HG03469 (cell line): ENCODE data around the gene SULT1A2.
"Not testable (repeated sequence)": the region's sequence is repeated elsewhere in the genome, so short reads cannot be mapped to it uniquely, and the experiment has no call there.

Experiments
- ATAC-seq: cut with Tn5 transposase; IDR thresholded peaks from one replicate; pipeline ENCODE4 v1.9.1; 2021; ENCODE audit warnings: mild to moderate bottlenecking, moderate library complexity, moderate number of reproducible peaks; ENCODE audit not compliant: unreplicated experiment

The SULT1A2 gene

DNA sequence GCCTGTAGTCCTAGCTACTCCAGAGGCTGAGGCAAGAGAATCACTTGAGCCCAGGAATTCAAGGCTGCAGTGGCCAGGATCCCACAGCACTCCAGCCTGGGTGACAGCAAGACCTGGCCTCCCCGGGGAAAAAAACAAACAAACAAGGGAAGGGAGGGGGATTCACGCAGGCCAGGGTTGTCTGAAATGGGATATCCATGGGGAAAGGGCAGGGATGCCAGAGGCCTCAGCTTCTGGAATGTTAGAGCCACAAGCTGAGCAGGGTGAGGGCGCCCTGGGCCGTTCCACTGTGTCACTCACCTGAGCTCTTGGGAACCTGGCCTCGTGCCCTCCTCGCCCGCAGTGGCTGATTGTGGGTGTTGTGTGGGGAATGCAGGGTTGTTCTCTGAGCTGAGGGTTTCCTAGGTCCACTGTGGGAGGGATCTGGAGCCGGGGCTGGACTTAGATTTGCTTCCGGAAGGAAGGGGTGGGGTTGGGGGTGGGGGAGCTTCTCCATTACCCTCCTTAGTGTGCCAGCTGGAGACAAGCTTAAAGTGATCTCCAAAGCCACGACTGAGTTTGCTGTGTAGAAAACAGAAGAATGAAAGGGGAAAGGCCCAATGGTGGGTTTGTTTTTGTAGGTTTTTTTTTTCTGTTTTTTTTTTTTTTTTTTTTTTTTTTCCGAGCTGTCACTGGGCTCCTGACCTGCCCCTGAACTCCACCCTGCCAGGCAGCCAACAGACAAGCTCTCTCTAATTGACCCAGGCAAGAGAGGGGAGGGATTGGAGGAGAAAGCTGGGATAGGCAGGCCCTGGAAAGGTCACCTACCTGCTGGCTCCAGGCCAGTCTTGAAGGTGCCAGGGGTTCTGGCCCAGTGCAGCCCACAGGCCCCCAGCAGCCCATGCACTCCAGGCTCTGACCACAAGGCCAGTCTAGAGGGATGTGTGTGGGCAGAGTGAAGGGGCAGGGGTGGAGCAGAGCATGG lies 13.1 kb upstream of the SULT1A2 start, which contains the start of gene SULT1A1:
TSS of gene SULT1A1 (minus strand) at position 414 of the 964 bp plus-strand sequence. CDS start 1,189 bp downstream, outside the sequence.
- no peak for ATAC-seq

DNA sequence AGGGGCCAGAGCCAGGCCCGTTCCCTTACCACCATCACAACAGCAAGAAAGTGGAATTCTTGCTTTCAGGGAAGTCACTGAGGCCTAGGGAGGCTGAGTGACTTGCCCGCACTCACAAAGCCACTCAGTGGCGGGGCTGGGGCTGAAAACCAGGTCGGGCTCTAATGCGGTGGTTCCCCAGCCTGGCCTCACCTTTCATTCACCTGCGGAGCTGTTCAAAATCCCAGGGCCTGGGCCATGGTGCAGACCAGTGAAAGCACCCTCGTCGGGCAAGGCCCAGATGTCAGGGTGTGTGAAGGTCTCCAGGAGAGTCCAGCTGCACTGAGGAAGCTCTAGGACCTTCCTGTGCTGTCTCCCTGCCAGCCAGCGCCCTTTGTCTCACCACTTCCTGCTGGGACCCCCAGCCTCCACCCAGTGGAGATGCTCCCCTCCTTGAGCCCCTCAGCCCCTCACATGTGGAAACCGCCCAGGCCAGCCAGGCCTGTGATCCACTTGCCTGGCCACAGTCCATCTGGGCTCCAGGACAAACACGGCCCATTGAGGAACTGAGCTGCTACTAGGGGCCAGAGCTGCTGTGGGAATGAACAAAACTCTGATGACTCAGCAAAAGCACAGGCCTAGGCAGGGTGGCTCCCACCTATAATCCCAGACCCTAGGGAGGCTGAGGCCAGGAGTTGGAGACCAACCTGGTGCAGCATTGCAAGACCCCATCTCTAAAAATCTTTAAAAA lies 12.2 kb upstream of the SULT1A2 start:
- ATAC-seq: not testable (repeated sequence)

DNA sequence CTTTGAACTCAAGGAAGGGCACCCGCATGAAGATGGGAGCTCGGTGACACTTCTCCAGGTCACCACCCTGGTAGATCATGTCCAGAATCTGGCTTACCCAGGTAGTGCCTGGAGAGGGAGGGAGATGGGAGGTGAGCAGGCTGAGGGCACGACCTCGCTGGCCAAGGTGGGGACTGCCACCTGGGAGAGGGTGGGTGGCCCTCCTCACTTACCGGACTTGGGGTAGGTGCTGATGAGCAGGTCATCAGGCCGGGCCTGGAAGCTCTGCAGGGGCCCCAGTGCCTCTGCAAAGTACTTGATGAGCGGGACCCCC lies 11.6 kb upstream of the SULT1A2 start:
- ATAC-seq: not testable (repeated sequence)

DNA sequence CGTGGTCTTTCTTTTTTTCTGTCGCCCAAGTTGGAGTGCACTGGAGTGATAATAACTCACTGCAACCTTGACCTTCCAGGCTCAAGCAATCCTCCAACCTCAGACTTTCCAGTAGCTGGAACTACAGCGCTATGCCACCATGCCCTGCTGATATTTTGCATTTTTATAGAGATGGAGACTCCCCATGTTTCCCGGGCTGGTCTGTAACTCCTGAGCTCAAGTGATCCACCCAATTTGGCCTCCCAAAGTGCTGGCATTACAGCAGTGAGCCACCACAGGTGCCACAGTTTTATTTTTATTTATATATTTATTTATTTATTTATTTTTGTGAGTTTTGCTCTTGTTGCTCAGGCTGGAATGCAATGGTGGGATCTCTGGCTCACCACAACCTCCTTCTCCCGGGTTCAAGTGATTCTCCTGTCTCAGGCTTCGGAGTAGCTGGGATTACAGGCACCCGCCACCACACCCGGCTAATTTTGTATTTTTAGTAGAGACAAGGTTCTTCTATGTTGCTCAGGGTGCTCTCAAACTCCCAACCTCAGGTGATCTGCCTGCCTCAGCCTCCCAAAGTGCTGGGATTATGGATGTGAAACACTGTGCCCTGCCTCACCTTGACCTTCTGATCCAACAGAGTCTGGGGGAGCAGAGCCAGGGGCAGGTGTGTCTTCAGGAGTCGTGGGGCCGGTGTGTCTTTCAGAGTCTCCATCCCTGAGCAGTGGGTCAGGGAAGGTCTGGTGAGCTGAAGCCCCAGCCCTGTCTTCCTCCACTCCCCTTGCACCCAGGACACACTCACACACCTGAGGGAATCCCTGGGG lies 11.0 kb upstream of the SULT1A2 start:
- not testable (repeated sequence) for ATAC-seq

DNA sequence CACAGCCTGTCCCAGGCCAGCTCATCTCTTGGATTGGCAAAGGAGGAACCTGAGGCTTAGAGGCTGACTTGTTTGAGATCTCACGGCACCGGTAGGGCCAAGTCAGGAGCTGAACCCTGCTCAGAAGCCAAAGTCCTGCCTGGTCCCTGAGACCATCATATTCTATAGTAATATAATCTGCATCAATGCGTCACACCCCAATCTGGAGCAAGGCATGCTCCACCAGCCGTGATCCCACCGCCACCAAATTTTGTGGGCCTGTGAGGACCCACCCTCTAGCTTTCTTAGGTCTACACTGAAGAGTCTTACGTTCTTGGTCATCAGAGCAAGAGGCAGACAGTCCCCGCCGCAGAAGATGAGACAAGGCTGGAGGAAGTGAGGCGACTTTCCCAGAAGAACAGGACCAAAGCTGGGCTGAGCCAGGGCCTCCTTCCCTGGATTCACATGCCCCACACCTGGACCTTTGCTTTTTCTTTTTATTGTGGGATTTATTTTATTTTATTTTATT lies 10.3 kb upstream of the SULT1A2 start:
- no peak for ATAC-seq

DNA sequence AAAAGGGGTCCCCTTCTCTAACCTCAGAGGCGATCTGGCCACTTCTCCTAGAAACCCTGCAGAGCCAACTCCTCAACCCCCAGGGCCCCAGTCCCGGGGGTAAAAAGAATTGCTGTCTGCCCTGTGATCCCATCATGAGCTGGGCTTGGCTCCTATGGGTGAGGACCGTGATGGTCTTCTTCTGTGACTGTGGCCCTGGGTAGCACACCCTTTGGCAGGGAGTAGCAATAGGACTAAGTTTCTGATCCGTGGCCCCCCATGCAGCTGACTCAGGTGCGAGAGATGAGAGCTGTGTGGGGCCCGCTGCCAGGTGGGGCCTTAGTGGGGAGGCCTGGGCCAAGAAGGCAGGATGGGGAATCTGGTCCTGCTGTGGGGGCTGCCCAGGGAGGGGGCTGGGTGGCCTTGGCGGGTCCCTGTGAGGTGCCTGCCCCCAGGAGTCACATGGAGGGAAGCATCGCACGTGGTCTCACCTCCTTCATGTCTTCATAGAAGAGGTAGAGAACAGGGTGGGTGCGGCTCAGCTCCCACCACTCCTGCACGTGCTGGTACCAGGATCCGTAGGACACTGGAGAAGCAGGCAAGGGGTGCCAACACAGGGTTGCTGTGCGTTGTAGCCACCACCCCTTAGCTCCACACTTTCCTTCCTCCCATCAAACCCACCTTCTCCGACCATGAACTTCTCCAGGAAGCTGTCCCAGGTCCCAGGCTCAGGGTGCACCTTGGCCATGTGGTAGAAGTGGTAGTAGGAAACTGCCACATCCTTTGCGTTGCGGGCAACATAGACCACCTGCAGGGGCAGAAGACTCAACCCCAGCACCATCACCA lies 9.7 kb upstream of the SULT1A2 start:
- ATAC-seq: no peak

DNA sequence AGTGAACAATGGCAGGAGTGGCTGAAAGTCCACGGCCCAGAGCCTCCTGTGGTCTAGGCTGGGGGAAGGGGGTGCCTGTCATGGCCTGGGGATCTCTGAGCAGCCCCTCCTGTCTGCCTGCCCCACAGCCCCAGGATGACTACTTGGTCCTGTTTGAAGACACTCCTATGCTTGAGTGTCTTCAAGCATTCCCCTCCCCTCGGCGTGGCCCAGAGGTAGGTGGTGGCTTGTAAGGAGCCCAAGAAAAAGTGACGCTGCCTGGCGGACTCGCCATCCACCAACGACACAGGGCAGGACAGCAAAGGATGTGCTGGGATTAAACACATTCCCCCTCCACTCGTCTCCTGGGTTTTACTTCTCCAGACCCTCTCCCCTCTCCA lies 7.3 kb upstream of the SULT1A2 start:
- ATAC-seq: no peak

DNA sequence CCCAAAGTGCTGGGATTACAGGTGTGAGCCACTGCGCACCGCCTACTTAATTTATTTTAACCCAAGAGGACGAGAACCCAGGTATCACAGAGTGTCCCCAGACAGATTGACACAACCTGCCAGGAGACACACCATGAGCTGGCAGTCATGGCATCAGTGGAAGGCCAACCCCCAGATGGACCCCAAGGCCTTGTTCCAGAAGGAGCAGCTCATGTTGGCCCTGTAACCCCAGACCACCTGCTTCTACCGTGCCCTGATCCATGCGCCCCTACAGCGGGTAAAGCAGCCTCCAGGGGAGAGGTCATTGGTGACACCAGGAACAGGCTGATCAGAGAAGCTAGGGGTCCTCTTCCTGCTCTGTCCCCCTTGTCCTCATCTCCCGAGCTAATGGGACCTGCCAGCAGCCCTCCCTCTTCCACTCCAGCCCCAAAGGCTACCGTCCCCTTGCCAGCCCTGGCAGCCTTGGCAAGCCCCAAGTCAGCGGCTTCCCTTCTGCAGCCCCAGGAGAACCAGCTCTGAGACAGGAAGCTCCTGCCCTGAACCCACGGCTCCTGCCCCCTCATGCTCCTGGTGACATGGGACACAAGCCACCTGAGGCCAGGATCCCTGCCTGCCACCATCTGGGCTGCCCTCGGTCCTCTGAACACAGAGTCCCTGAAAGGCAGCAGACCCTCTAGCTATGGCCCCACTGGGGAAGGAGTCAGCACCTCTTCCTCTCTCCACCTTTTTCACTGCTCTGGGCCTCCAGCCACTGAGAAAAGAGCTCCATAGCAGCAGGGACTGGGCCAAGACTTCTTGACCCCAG lies 6.7 kb upstream of the SULT1A2 start:
- no peak for ATAC-seq

DNA sequence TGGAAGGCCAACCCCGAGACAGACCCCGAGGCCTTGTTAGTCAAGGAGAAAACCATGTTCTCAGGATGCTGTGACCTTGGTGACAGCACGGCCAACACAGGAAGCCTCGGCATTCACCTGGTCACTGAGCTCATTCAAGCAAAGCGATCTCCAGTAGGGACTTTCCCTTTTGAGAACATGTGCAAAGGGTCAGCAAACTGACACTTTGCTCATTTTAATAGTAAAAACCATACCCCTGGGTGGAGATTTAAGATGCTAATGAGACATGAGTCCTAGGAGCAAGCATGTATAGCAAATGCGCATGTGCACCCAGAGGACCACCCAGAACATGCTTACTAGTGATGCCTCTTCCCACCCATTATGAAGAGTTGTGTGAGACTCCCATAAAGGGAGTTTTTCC lies 5.7 kb upstream of the SULT1A2 start:
- ATAC-seq: no peak

DNA sequence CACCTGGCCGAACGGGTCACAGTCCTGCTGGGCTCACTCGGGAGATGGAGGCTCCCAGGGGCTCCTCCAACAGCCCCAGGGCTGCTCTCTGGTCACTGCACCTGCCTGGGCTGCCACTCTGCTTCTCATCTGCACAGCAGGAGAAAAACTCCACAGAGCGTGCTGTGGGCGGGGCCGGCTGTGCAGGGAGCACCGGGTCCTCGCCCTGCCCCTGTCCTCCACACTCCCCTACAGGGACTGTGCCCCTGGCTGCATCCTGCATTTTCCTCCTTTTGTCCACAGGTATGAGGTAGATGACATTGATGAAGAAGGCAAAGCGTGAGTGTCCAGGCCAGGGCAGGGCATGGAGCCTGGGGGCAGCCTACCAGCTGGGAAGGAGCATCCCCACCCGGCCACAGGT lies 5.2 kb upstream of the SULT1A2 start:
- ATAC-seq: not testable (repeated sequence)

DNA sequence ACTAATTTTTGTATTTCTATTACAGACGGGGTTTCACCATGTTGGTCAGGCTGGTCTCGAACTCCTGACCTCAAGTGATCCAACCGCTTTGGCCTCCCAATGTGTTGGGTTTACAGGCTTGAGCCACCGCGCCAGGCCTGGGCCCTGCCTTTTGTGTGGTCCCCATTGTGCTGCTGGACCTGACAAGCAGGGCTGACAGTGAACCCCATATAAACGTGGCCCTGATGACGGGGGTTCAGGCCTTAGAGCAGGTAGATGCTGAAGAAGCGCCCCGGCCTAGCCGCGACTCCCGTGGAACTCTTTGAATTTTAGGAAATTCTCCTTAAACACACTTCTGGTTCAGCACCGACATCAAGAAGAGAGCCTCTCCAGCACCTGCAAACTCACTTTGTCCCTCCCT lies 4.7 kb upstream of the SULT1A2 start:
- ATAC-seq: not testable (repeated sequence)

DNA sequence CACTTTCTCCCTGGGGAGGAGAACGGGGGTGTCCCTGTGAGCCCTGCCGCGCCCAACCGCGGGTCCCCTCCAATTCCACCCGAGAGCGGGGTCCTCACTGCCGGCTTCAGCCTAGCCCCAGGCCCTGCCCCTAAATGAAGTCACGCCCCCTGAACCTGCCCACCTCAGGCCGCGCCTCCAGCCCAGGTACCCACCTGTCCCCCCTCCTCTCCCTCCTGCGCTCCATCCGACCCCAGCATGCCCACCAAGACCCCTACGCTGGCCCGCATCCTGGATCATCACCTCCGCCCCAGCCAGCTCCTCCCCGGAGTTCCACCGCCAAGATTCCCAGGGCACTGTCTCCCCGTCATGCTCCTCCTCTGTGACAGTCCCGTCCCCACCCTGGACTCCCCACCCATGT lies 4.1 kb upstream of the SULT1A2 start:
- not testable (repeated sequence) for ATAC-seq

DNA sequence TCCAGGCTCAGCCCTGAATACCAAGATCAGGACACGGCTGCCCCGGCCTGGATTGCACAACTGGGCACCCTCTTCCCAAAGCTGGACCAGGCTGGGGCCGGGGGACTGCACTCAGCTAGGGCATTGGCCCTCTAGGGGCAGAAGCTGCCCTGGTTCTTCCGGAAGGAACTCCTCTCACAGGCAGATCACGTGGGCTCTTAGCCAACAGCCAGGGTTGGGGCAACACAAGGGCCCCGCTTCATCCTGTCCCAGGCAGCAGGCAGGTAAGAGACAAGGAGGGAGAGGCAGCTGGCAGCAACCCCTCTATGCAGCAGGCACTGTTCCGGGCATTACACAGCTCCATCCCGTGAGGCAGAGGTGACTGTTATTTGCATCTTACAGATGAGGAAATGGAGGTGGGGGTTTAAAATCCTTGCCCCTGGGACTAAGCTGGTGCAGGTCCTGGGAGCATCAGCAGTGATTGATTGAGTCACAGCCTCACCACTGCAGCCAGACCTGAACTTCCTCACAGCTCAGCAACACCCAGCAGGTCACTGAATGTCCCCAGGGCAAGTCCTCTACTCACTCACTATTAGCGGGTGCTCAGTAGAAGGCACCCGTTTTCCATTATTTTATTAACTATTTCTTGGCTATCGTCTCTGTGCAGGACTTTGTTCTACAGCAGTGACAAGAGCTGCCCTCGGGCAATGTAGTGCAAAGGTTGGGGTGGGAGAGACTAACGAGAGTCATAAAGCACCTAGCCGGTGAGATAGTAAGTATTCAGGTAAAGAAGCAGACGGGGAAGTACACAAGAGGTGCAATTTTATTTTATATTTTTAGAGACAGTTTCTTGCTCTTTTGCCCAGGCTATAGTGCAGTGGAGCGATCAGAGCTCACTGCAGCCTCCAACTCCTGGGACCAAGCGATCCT lies 2.8 kb upstream of the SULT1A2 start:
- ATAC-seq: not testable (repeated sequence)

DNA sequence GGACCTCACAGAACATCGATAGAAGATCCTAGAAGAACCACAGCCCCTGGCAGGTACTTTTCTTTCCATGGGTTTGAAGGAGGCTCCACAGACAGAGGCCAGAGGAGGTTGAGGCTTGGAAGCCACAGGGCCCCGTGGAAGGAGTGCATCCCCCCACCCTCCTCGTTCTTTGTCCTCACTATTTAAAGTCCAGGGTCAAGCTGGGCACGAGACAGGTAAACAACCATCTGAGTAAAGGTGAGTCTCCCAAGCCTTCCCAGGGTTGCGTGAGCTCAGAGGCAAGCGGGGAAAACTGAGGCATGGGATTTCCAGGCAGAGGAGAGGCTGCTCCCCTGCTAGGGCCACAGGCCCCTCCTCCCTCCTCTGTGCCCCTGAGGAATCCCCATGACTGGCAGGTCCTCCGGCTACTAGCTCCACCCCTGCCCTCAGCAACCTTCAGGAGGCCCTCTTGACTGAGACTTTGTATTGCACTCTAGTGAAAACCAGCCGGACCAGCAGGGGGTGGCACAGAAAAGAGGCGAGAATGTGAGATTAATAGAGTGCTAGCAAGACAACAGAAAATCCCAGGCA lies 927 bp upstream of the SULT1A2 start:
- ATAC-seq: no peak

DNA sequence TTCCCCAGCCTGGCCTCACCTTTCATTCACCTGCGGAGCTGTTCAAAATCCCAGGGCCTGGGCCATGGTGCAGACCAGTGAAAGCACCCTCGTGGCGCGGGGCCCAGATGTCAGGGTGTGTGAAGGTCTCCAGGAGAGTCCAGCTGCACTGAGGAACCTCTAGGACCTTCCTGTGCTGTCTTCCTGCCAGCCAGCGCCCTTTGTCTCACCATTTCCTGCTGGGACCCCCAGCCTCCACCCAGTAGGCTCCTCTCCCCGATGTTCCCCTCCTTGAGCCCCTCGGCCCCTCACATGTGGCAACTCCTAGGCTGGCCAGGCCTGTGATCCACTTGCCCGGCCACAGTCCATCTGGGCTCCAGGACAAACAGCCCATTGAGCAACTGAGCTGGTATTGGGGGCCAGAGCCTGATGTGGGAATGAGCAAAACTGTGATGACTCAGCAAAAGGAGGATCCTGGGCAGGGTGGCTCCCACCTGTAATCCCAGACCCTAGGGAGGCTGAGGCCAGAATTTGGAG lies 677 bp downstream of the SULT1A2 start:
- no peak for ATAC-seq

DNA sequence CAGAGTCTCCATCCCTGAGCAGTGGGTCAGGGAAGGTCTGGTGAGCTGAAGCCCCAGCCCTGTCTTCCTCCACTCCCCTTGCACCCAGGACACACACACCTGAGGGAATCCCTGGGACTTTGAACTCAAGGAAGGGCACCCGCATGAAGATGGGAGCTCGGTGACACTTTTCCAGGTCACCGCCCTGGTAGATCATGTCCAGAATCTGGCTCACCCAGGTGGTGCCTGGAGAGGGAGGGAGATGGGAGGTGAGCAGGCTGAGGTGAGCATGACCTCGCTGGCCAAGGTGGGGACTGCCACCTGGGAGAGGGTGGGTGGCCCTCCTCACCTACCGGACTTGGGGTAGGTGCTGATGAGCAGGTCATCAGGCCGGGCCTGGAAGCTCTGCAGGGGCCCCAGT lies 1.4 kb downstream of the SULT1A2 start:
- ATAC-seq: not testable (repeated sequence)

DNA sequence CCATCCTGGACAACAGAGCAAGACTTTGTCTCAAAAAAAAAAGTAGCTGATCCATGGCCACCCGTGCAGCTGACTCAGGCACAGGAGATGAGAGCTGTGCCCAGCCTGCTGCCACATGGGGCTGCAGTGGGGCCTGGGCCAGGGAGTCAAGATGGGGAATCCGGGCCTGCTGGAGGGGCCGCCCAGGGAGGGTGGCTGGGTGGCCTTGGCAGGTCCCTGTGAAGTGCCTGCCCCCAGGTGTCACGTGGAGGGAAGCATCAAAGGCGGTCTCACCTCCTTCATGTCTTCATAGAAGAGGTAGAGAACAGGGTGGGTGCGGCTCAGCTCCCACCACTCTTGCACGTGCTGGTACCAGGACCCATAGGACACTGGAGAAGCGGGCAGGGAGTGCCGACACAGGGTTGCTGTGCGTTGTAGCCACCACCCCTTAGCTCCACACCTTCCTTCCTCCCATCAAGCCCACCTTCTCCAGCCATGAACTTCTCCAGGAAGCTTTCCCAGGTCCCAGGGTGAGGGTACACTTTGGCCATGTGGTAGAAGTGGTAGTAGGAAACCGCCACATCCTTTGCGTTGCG lies 3.8 kb downstream of the SULT1A2 start:
- ATAC-seq: no peak
